ENCODE data around the gene CFL2.
A peak's percentile ranks its signal among the peaks of the same experiment; 100 is the strongest.

CFL2 gene

GRCh38 chr14:34665785-34666435 lies 48.5 kb downstream of the CFL2 start:
- Histone ChIP-seq H3K4me3 (no peak overlapping the region), H3K27me3 (no peaks in the 10 kb centered on the region), H3K27ac (peak overlapping the region in 5 of 11 experiments; percentile 31 to 95 (median 90); a peak in 9 of 22 replicates), H3K4me1 (peaks cover 0 to 80% (median 6%) of the 10 kb centered on the region in 10 experiments; a peak in 11 of 20 replicates), H3K4me2 (peak overlapping the region in 4 of 11 experiments; percentile 31 to 90 (median 81); a peak in 8 of 22 replicates), H3K9me3 (replicated peaks in 1 of 11) (peaks cover 4 to 19% (median 16%) of the 10 kb centered on the region in 11 experiments), H3K9ac (peak overlapping the region in 4 of 11 experiments; percentile 54 to 84 (median 76); a peak in 8 of 22 replicates), H3K36me3 (no peaks in the 10 kb centered on the region), H4K20me1 (no peaks in the 10 kb centered on the region)
- TF ChIP-seq Cebpa-rat (IDR thresholded peaks at IDR 0.05): no peak

- H3K9me3 ChIP-seq (replicated peaks in 1 of 11): peaks cover 10 to 29% (median 24%) of the 10 kb centered on the region in 11 experiments
- no peaks in the 10 kb centered on the region for H3K27me3 ChIP-seq
- no peak overlapping the region for H3K27ac ChIP-seq
- no peak overlapping the region for H3K9ac ChIP-seq
- TF ChIP-seq Cebpa-rat (IDR thresholded peaks at IDR 0.05): no peak
- peaks cover 0 to 49% (median 6%) of the 10 kb centered on the region in 10 experiments; a peak in 11 of 20 replicates for H3K4me1 ChIP-seq
- no peaks in the 10 kb centered on the region for H3K36me3 ChIP-seq
- H3K4me2 ChIP-seq: peak overlapping the region in 1 of 11 experiments; percentile 7; a peak in 1 of 22 replicates
- H3K4me3 ChIP-seq: no peak overlapping the region
- no peaks in the 10 kb centered on the region for H4K20me1 ChIP-seq
Observed at GRCh38 chr14:34662561-34663088, 51.8 kb downstream of the CFL2 start.

GRCh38 chr14:34660796-34661195 lies 53.6 kb downstream of the CFL2 start:
- no peak overlapping the region for H3K27ac ChIP-seq
- H4K20me1 ChIP-seq: no peaks in the 10 kb centered on the region
- no peaks in the 10 kb centered on the region for H3K27me3 ChIP-seq
- no peak overlapping the region for H3K4me2 ChIP-seq
- no peak for TF ChIP-seq Cebpa-rat (IDR thresholded peaks at IDR 0.05)
- no peaks in the 10 kb centered on the region for H3K36me3 ChIP-seq
- H3K9ac ChIP-seq: no peak overlapping the region
- H3K4me1 ChIP-seq: peaks cover 0 to 33% (median under 1%) of the 10 kb centered on the region in 10 experiments; a peak in 10 of 20 replicates
- no peak overlapping the region for H3K4me3 ChIP-seq
- H3K9me3 ChIP-seq (replicated peaks in 1 of 11): peaks cover 10 to 29% (median 24%) of the 10 kb centered on the region in 11 experiments
